Neuron (in vitro differentiated cells): ENCODE measurements around the gene GDPGP1.

Source experiments
- H2AFZ ChIP-seq: one replicate; pipeline ENCODE4 v1.6.1; 2013; ENCODE audit warnings: low read depth, mild to moderate bottlenecking, inconsistent platforms, low read length, moderate library complexity
- H3K27me3 ChIP-seq: one replicate; pipeline ENCODE4 v1.6.1; 2013; ENCODE audit warnings: low read length; ENCODE audit not compliant: insufficient read depth
- H3K36me3 ChIP-seq: one replicate; pipeline ENCODE4 v1.6.1; 2013; ENCODE audit warnings: low read length; ENCODE audit not compliant: insufficient read depth
- H3K4me1 ChIP-seq: one replicate; pipeline ENCODE4 v1.6.1; 2013; ENCODE audit warnings: low read length; ENCODE audit not compliant: insufficient read depth
- H3K4me3 ChIP-seq: 2 replicates; pipeline ENCODE4 v1.5.1; 2013; ENCODE audit warnings: mild to moderate bottlenecking, low read length, moderate library complexity
- H3K9me3 ChIP-seq: one replicate; pipeline ENCODE4 v1.6.1; 2013; ENCODE audit warnings: low read length

Gene GDPGP1

GRCh38 chr15:90211009-90211408, 23.0 kb upstream of the GDPGP1 start:
- Histone ChIP-seq H2AFZ (no peak overlapping the region), H3K9me3 (no peaks in the 10 kb centered on the region), H3K27me3 (no peaks in the 10 kb centered on the region), H3K4me1 (no peaks in the 10 kb centered on the region), H3K4me3 (no peak overlapping the region), H3K36me3 (peaks cover 24% of the 10 kb centered on the region)

- H3K36me3 ChIP-seq, result peaks cover 22% of the 10 kb centered on the region
- no peaks in the 10 kb centered on the region for H3K27me3 ChIP-seq
- no peaks in the 10 kb centered on the region for H3K9me3 ChIP-seq
- H3K4me1 ChIP-seq, result no peaks in the 10 kb centered on the region
- no peak overlapping the region for H2AFZ ChIP-seq
- H3K4me3 ChIP-seq, result no peak overlapping the region
These were observed 22.4 kb upstream of the GDPGP1 start for GRCh38 chr15:90211440-90212143.

DNA sequence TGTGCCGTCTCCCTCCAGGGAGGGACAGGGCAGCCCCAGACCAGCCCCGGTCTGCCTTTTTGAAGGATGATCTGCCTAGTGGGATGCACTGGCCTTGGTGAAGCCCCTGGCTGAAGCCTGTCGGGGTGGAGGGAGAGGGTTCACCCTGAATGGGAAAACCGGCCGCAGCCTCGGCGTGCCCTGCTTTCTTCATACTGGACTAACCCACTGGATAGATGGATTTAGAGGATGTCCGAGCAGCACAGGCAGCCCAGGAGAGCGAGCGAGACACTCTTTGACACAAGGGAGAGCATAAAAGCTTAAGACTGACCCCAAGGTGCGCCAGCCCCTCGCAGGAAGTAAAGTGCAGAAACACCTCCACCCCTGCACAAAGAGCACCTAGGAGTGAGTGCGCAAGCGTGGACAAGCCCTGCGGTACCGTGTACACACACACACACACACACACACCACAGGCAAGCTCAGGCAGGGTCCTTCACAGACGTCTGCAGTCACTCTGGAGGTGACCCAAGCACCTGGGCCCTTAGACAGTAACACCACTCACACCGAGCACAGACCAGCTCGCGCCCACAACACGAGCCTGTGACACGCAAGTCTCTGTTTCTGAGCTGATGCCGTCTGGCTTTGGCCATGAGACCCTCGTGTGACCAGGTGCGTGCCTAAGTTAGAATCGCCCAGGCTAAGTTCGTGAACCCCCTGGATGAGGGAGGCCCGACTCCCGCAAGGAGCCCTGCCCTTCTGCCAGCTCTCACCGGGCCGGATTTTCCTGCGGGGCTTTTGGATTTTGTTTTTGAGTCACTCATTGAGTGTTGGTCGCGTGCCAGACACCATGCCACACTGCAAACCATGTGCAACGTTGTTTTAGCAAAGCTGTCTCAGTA, 21.5 kb upstream of the GDPGP1 start:
- Histone ChIP-seq H3K9me3 (no peaks in the 10 kb centered on the region), H3K4me1 (no peaks in the 10 kb centered on the region), H3K36me3 (peaks cover 21% of the 10 kb centered on the region), H3K27me3 (no peaks in the 10 kb centered on the region), H2AFZ (no peak overlapping the region), H3K4me3 (no peak overlapping the region)

- H3K4me3 ChIP-seq, result no peak overlapping the region
- peaks cover 23% of the 10 kb centered on the region for H3K36me3 ChIP-seq
- no peaks in the 10 kb centered on the region for H3K9me3 ChIP-seq
- H3K4me1 ChIP-seq, result no peaks in the 10 kb centered on the region
- H2AFZ ChIP-seq, result no peak overlapping the region
- no peaks in the 10 kb centered on the region for H3K27me3 ChIP-seq
These were observed 20.7 kb upstream of the GDPGP1 start for GRCh38 chr15:90213122-90213817.

DNA sequence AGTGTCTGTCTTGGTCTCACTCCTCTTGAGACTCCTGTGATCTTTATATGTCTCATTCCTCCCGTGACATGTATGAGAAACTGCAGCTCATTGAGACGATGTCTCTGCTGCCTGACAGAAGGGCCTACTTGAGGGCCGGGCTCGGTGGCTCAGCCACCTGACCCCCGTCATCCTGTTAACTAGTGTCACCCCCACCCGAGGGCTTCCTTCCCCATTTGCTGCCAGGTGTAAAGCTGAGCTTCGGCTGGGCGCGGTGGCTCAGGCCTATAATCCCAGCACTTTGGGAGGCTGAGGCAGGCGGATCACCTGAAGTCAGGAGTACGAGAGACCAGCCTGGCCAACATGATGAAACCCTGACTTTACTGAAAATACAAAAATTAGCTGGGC, 20.2 kb upstream of the GDPGP1 start:
- peaks cover 21% of the 10 kb centered on the region for H3K36me3 ChIP-seq
- H3K4me1 ChIP-seq, result no peaks in the 10 kb centered on the region
- H3K4me3 ChIP-seq, result no peak overlapping the region
- H3K27me3 ChIP-seq, result no peaks in the 10 kb centered on the region
- H2AFZ ChIP-seq, result no peak overlapping the region
- H3K9me3 ChIP-seq, result no peaks in the 10 kb centered on the region

- H3K4me3 ChIP-seq, result no peak overlapping the region
- H3K27me3 ChIP-seq, result no peaks in the 10 kb centered on the region
- peaks cover 21% of the 10 kb centered on the region for H3K36me3 ChIP-seq
- H3K9me3 ChIP-seq, result no peaks in the 10 kb centered on the region
- H2AFZ ChIP-seq, result no peak overlapping the region
- H3K4me1 ChIP-seq, result no peaks in the 10 kb centered on the region
These were observed 19.3 kb upstream of the GDPGP1 start for GRCh38 chr15:90214553-90215196.

- no peaks in the 10 kb centered on the region for H3K9me3 ChIP-seq
- peaks cover 9% of the 10 kb centered on the region for H3K36me3 ChIP-seq
- no peak overlapping the region for H3K4me3 ChIP-seq
- H3K4me1 ChIP-seq, result no peaks in the 10 kb centered on the region
- no peak overlapping the region for H2AFZ ChIP-seq
- no peaks in the 10 kb centered on the region for H3K27me3 ChIP-seq
These were observed 16.2 kb upstream of the GDPGP1 start for GRCh38 chr15:90217671-90218394.

GRCh38 chr15:90219421-90220141, 14.4 kb upstream of the GDPGP1 start:
- H3K9me3 ChIP-seq, result no peaks in the 10 kb centered on the region

GRCh38 chr15:90221246-90221900, 12.6 kb upstream of the GDPGP1 start:
- Histone ChIP-seq H2AFZ (no peak overlapping the region), H3K9me3 (no peaks in the 10 kb centered on the region), H3K27me3 (no peaks in the 10 kb centered on the region), H3K4me3 (no peak overlapping the region), H3K36me3 (peaks cover 30% of the 10 kb centered on the region), H3K4me1 (no peaks in the 10 kb centered on the region)

More at GRCh38 chr15:90219421-90220141, 14.4 kb upstream of the GDPGP1 start:
- peaks cover 18% of the 10 kb centered on the region for H3K36me3 ChIP-seq
- H2AFZ ChIP-seq, result no peak overlapping the region
- H3K27me3 ChIP-seq, result no peaks in the 10 kb centered on the region
- no peak overlapping the region for H3K4me3 ChIP-seq
- no peaks in the 10 kb centered on the region for H3K4me1 ChIP-seq

DNA sequence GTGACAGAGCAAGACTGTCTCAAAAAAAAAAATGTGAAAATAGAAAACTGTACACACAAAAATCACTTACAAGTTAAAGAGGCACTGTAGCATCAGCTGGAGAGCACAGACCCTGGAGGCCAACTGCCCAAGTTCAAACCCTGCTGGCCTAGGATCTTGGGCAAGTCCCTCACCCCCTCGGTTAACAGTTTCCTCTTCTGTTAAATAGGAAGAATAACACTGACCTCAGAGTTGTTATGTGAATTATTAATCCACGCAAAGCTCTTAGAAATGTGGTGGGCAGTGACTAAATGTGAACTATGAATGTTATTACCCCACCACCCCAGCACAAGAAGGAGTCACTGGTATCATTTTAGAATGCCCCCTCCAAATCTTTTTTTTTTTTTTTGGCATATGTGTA, 11.5 kb upstream of the GDPGP1 start:
- Histone ChIP-seq H2AFZ (no peak overlapping the region), H3K4me3 (no peak overlapping the region), H3K27me3 (no peaks in the 10 kb centered on the region), H3K9me3 (no peaks in the 10 kb centered on the region), H3K36me3 (peaks cover 34% of the 10 kb centered on the region), H3K4me1 (no peaks in the 10 kb centered on the region)

DNA sequence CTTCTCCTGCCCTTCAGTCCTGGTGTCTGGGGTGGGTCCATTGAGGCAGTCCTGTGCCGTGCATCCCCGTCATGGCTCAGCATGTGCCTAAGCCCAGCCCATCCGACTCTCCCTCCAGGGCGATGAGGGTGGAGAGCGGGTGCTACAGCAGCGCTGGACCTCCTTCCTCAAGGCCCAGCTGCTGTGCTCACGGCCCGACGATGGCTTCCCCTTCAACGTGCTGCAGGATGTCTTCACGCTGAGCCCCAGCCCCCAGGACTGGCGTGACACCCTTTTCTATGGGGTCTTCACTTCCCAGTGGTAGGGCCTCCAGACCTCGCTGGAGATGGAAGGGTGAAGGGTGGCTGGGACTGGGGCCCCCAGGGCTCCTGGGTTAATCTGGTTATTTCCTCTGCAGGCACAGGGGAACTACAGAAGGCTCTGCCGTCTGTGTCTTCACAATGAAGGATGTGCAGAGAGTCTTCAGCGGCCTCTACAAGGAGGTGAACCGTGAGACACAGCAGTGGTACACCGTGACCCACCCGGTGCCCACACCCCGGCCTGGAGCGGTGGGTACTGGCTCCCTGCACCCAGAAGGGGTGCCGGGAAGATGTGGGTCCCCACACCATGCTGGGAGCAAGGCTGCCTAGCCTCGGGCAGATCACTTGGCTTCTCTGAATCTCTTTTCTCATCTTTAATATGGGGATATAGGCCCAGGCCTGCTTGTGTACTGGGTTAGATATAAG, 10.4 kb upstream of the GDPGP1 start:
- no peak overlapping the region for H2AFZ ChIP-seq

More for the DNA sequence above, 10.4 kb upstream of the GDPGP1 start:
- Histone ChIP-seq H3K9me3 (no peaks in the 10 kb centered on the region), H3K36me3 (peaks cover 40% of the 10 kb centered on the region), H3K27me3 (no peaks in the 10 kb centered on the region), H3K4me1 (no peaks in the 10 kb centered on the region), H3K4me3 (no peak overlapping the region)
